Measurements from ENCODE around the gene DYNC1LI1. TPM values are rescaled to one million over a fixed set of nuclear protein-coding genes. Genes with fewer than 3 reads are reported as not detected.

Gene DYNC1LI1
- total RNA-seq, 4 donors from 2014 or later: 21.3 to 30.0 (median 26.3) TPM

- TF ChIP-seq CTCF (IDR thresholded peaks at IDR 0.05): no peak
- no peak for ATAC-seq (ENCODE audit: low FRiP score)
- DNase-seq (ENCODE audit: low spot score): no peak
Measured at GRCh38 chr3:32607522-32607921, 36.9 kb upstream of the DYNC1LI1 start.

- no peak for DNase-seq (ENCODE audit: low spot score)
- TF ChIP-seq CTCF (IDR thresholded peaks at IDR 0.05): no peak
- ATAC-seq (ENCODE audit: low FRiP score): no peak
Measured at GRCh38 chr3:32606960-32607359, 36.3 kb upstream of the DYNC1LI1 start.

GRCh38 chr3:32606277-32606676 is 35.6 kb upstream of the DYNC1LI1 start:
- ATAC-seq (ENCODE audit: low FRiP score) (no peak), DNase-seq (ENCODE audit: low spot score) (no peak)
- TF ChIP-seq CTCF (IDR thresholded peaks at IDR 0.05): no peak

GRCh38 chr3:32603064-32603463 is 32.4 kb upstream of the DYNC1LI1 start:
- ATAC-seq (ENCODE audit: low FRiP score): no peak
- no peak for DNase-seq (ENCODE audit: low spot score)
- no peak for TF ChIP-seq CTCF (IDR thresholded peaks at IDR 0.05)

GRCh38 chr3:32602206-32602605 is 31.5 kb upstream of the DYNC1LI1 start:
- no peak for DNase-seq (ENCODE audit: low spot score)
- ATAC-seq (ENCODE audit: low FRiP score): no peak
- no peak for TF ChIP-seq CTCF (IDR thresholded peaks at IDR 0.05)

- ATAC-seq (ENCODE audit: low FRiP score) (no peak), DNase-seq (ENCODE audit: low spot score) (no peak)
- no peak for TF ChIP-seq CTCF (IDR thresholded peaks at IDR 0.05)
Measured at GRCh38 chr3:32601722-32602121, 31.1 kb upstream of the DYNC1LI1 start.

- TF ChIP-seq CTCF (IDR thresholded peaks at IDR 0.05): no peak
- DNase-seq (ENCODE audit: low spot score) (no peak), ATAC-seq (ENCODE audit: low FRiP score) (no peak)
Measured at GRCh38 chr3:32597656-32598055, 27.0 kb upstream of the DYNC1LI1 start.

Measured in omental fat pad (tissue), 4 donors.